NT2/D1 (cell line): Measurements from ENCODE around the gene CAPN12.

Source experiments
- YY1 ChIP-seq: IDR thresholded peaks from 2 replicates; pipeline ENCODE4 v1.6.1; 2011; ENCODE audit not compliant: insufficient read length, insufficient read depth
- ZNF274 ChIP-seq: IDR thresholded peaks from 2 replicates; pipeline ENCODE4 v1.6.1; 2011; ENCODE audit warnings: mild to moderate bottlenecking, low read depth, low read length

DNA sequence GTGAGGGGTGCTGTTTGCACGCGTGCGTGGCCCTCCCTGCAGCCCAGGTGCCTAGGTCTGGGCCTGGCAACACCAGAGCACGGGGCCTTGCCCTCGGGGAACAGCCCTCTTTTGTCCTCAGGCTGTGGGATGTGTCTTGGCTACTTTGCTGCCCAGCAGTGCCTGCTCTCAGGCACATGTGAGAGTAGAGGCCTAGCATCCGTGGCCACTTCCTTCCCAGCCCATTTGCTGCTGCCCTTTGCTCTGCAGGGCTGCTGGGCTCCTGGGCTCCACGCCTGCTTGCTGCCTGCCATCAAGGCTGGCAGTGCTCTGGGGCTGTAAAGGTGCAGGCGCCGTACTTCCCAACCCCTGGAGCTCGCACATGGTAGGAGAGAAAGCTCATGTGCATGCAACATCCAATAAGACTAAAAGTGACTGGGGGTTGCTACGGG is 46.6 kb downstream of the CAPN12 start:
- TF ChIP-seq ZNF274 (no peak), YY1 (no peak)
